PC-9 (cell line): ENCODE results near the gene DNAI1. TPM values are rescaled to one million over a fixed set of nuclear protein-coding genes. Genes with fewer than 3 reads are reported as not detected.

Experiments used
- BruUV-seq: library from RNA; stranded (reverse); fragments of 400-500 nt; replicated peaks from 2 replicates; lab custom pipeline; 2021; lab: Mats Ljungman, UMichigan
- CTCF ChIA-PET: fragments of 300-600 bp; sonication (Branson Sonifier 250); formaldehyde crosslinking; loops from one replicate; lab custom pipeline; 2022; ENCODE audit warnings: antibody characterized with exemption; lab: Charles Lee
- POLR2A ChIA-PET: fragments of 300-600 bp; sonication (Branson Sonifier 250); formaldehyde crosslinking; loops from one replicate; lab custom pipeline; 2022; ENCODE audit warnings: antibody characterized with exemption; ENCODE audit not compliant: unreplicated experiment; lab: Charles Lee
- DNase-seq, 2 experiments: peaks; one replicate each; pipeline versions ENCODE4 v3.0.0 to v3.0.0-alpha.2; 2015 to 2022; ENCODE audit warnings: mixed read lengths in 1 of 2
- H2AFZ ChIP-seq: fragments of 200-600 bp; sonication (generic); 2 replicates; pipeline ENCODE4 v1.8.1; 2017; ENCODE audit warnings: antibody characterized with exemption
- H3F3A ChIP-seq: fragments of 200-600 bp; sonication (generic); 2 replicates; pipeline ENCODE4 v1.8.1; 2017; ENCODE audit warnings: antibody characterized with exemption, mild to moderate bottlenecking, low read depth; ENCODE audit not compliant: insufficient read depth
- H3K27ac ChIP-seq: fragments of 200-600 bp; sonication (generic); 2 replicates; pipeline ENCODE4 v1.6.1; 2016; ENCODE audit warnings: mixed run types
- H3K27me3 ChIP-seq: fragments of 200-600 bp; sonication (generic); 2 replicates; pipeline ENCODE4 v1.6.1; 2016; ENCODE audit warnings: low read depth, mixed run types; ENCODE audit not compliant: insufficient read depth
- H3K36me3 ChIP-seq: fragments of 200-600 bp; sonication (generic); 2 replicates; pipeline ENCODE4 v1.6.1; 2016; ENCODE audit warnings: low read depth, mixed run types
- H3K4me1 ChIP-seq: fragments of 200-600 bp; sonication (generic); replicated peaks from 2 replicates; pipeline ENCODE4 v1.6.1; 2016; ENCODE audit warnings: mixed run types; ENCODE audit not compliant: insufficient read depth
- H3K4me2 ChIP-seq: fragments of 200-600 bp; sonication (generic); 2 replicates; pipeline ENCODE4 v1.6.1; 2017; ENCODE audit warnings: mixed run types
- H3K4me3 ChIP-seq: fragments of 200-600 bp; sonication (generic); 2 replicates; pipeline ENCODE4 v1.6.1; 2016; ENCODE audit warnings: mixed run types
- H3K79me2 ChIP-seq: fragments of 200-600 bp; sonication (generic); 2 replicates; pipeline ENCODE4 v1.6.1; 2017; ENCODE audit warnings: low read depth, mixed run types
- H3K9me2 ChIP-seq: fragments of 200-600 bp; sonication (generic); 2 replicates; pipeline ENCODE4 v1.8.1; 2017; ENCODE audit warnings: mild to moderate bottlenecking; ENCODE audit not compliant: insufficient read depth
- H3K9me3 ChIP-seq: fragments of 200-600 bp; sonication (generic); 2 replicates; pipeline ENCODE4 v1.8.1; 2016; ENCODE audit warnings: low read depth; ENCODE audit not compliant: insufficient read depth
- H4K20me1 ChIP-seq: fragments of 200-600 bp; sonication (generic); 2 replicates; pipeline ENCODE4 v1.8.1; 2017; ENCODE audit not compliant: insufficient read depth
- EZH2 ChIP-seq: fragments of 200-600 bp; sonication (generic); IDR thresholded peaks from 2 replicates; pipeline ENCODE4 v1.8.0; 2017; ENCODE audit warnings: antibody characterized with exemption, low read depth
- intact Hi-C: fragments of 100-400 bp; cut with micrococcal nuclease; formaldehyde crosslinking; loops from one replicate; pipeline ENCODE4 v1.10.0; 2022; ENCODE audit not compliant: unreplicated experiment
- total RNA-seq: library from RNA; stranded (reverse); gene quantifications from 2 replicates; pipeline ENCODE4 v1.2.3, GENCODE V29; 2021
- TF ChIP-seq, protein P1 (sequence below): fragments of 200-600 bp; sonication (generic); conservative IDR thresholded peaks from 2 replicates; pipeline ENCODE4 v1.6.1; 2017; ENCODE audit warnings: mixed run types, antibody characterized with exemption, mild to moderate bottlenecking, moderate library complexity

The DNAI1 gene
- total RNA-seq, 1 experiment from 2014 or later, result 1.6 TPM

DNA sequence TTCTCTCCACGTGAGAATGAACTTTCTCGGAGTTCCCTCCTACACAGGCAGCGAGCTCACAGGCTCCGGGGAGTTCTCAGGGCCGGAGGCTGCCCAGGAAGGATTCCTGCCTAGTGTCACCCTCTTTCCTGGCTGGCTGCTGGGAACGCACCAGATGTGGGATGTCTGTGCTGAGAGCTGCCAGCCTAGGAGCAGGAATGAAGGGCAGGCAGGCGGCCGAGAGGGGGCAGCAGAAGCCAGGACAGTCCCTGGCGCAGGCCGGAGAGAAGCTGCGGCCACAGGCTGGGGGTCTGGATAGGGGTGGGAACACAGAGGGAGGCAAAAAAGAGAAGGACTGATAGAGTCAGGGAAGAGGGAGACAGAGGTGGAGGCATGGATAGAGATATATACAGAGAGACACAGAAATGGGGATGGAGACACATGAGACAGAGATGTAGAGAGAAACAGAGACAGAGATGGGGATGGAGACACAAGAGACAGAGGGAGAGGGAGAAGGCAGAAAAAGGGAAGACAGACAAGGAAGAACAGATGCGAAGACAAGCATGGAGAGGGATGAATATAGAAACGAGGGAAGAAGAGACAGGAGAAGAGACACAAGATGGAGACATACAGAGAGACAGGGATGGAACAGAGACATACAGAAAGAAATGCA, 89.5 kb downstream of the DNAI1 start:
- CTCF ChIA-PET, result interaction anchor here (0.8 kb wide), 1 partner anchor 56 kb away, joined by 3 read pairs; no protein-coding TSS in a partner anchor
- Histone ChIP-seq H3K4me1 (no peaks in the 10 kb centered on the region), H3K27ac (no peak overlapping the region), H3K4me2 (no peak overlapping the region), H3K27me3 (peaks cover 32% of the 10 kb centered on the region; the same call in 1 of the 2 replicates), H3K79me2 (no peaks in the 10 kb centered on the region), H3K36me3 (no peaks in the 10 kb centered on the region), H3K4me3 (no peak overlapping the region), H3K9me2 (no peaks in the 10 kb centered on the region), H3K9me3 (no peaks in the 10 kb centered on the region), H3F3A (no peaks in the 10 kb centered on the region), H2AFZ (no peak overlapping the region), H4K20me1 (no peaks in the 10 kb centered on the region)
- intact Hi-C loops, result loop anchor here (1.0 to 5.0 kb wide), 3 partner anchors 43 to 216 kb away; no protein-coding TSS in a partner anchor
- no peak for TF ChIP-seq EZH2
- TF ChIP-seq, protein P1, sequence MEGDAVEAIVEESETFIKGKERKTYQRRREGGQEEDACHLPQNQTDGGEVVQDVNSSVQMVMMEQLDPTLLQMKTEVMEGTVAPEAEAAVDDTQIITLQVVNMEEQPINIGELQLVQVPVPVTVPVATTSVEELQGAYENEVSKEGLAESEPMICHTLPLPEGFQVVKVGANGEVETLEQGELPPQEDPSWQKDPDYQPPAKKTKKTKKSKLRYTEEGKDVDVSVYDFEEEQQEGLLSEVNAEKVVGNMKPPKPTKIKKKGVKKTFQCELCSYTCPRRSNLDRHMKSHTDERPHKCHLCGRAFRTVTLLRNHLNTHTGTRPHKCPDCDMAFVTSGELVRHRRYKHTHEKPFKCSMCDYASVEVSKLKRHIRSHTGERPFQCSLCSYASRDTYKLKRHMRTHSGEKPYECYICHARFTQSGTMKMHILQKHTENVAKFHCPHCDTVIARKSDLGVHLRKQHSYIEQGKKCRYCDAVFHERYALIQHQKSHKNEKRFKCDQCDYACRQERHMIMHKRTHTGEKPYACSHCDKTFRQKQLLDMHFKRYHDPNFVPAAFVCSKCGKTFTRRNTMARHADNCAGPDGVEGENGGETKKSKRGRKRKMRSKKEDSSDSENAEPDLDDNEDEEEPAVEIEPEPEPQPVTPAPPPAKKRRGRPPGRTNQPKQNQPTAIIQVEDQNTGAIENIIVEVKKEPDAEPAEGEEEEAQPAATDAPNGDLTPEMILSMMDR, result peak; percentile 68
- no TSS peak for BruUV-seq
- POLR2A ChIA-PET, result no interaction called here
- DNase-seq, result peak in 1 of 2 experiments; percentile 43

DNA sequence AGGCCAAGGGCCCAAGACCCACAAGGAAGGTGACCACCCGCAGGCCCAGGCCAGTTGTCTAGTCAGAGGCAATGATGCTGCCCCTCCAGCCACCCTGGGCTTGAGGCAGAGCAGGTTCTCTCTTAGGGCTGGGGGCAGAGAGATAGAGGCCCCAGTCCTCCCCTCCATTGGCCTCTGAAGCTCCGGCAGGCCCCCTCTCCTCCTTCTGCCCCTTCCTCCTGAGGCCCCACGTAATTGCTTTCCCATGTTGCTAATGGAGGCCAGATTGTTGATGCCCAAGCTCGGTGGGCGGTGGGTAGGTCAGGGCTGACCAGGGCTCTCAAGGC, 90.8 kb downstream of the DNAI1 start:
- no TSS peak for BruUV-seq
- ChIA-PET CTCF (interaction anchor here (1.1 kb wide), 1 partner anchor 42 kb away, joined by 3 read pairs; no protein-coding TSS in a partner anchor), POLR2A (no interaction called here)
- Histone ChIP-seq H3K4me1 (no peaks in the 10 kb centered on the region), H4K20me1 (no peaks in the 10 kb centered on the region), H3K36me3 (no peaks in the 10 kb centered on the region), H3K4me2 (no peak overlapping the region), H3K79me2 (no peaks in the 10 kb centered on the region), H2AFZ (no peak overlapping the region), H3K27ac (no peak overlapping the region), H3K4me3 (no peak overlapping the region), H3F3A (no peaks in the 10 kb centered on the region), H3K9me3 (no peaks in the 10 kb centered on the region), H3K9me2 (no peaks in the 10 kb centered on the region), H3K27me3 (peaks cover 42% of the 10 kb centered on the region)
- TF ChIP-seq, protein P1, result no peak
- TF ChIP-seq EZH2, result no peak
- no peak for DNase-seq
- intact Hi-C loops, result loop anchor here (5.0 kb wide), 1 partner anchor 217 kb away; no protein-coding TSS in a partner anchor

DNA sequence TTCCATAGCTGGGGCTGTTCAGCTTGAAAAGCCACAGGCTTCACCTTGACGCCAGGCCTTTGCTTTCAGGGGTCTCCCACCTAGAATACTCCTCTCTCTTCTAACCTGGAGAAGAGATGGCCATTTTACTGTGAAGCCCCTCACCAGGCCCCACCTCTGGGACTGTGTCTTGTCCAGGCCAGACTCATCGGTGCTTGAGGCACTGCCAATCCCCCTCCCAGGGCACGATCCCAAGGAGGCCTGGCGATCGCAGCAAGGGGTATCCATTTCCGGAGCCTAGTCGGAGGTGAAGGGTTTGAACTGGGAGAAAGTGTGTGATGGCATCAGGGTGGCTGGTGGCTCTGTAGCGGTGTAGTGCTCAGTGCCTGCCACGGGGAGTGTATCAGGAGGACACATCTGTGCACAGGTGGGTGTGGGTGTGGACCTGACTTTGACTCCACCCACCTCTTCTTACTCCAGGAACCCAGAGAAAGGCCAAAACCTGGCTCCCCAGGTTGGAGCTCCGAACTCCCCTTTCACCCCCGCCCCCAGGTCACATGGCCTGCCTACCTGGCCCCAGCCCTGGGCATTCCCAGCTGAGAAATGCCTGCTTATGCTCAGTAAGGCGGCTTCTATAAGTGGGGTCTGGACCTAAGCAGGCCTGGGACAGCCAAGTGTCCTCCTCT, 91.5 kb downstream of the DNAI1 start:
- no TSS peak for BruUV-seq
- no peaks in the 10 kb centered on the region for H3F3A ChIP-seq
- no peaks in the 10 kb centered on the region for H3K4me1 ChIP-seq
- H3K4me2 ChIP-seq, result no peak overlapping the region
- no peaks in the 10 kb centered on the region for H3K9me2 ChIP-seq
- intact Hi-C loops, result no loop called here
- H3K27ac ChIP-seq, result no peak overlapping the region
- H3K9me3 ChIP-seq, result no peaks in the 10 kb centered on the region
- H3K79me2 ChIP-seq, result no peaks in the 10 kb centered on the region
- no peak for TF ChIP-seq EZH2
- TF ChIP-seq, protein P1, result no peak
- no peak overlapping the region for H2AFZ ChIP-seq
- DNase-seq, result no peak
- peaks cover 50% of the 10 kb centered on the region for H3K27me3 ChIP-seq
- CTCF ChIA-PET, result interaction anchor here (1.1 kb wide), 1 partner anchor 41 kb away, joined by 3 read pairs; no protein-coding TSS in a partner anchor
- POLR2A ChIA-PET, result no interaction called here
- no peak overlapping the region for H3K4me3 ChIP-seq
- H3K36me3 ChIP-seq, result no peaks in the 10 kb centered on the region
- no peaks in the 10 kb centered on the region for H4K20me1 ChIP-seq
